SIG-M5 treated with dmso at 0.1 percent for 504 hours (cell line): Measurements from ENCODE around the gene GRAMD4.
"Not testable (repeated sequence)": the region's sequence is repeated elsewhere in the genome, so short reads cannot be mapped to it uniquely, and the experiment has no call there.

Experiments used
- DNase-seq: peaks from one replicate; lab custom pipeline; 2025; ENCODE audit not compliant: unreplicated experiment; lab: John Stamatoyannopoulos, UW

The GRAMD4 gene

DNA sequence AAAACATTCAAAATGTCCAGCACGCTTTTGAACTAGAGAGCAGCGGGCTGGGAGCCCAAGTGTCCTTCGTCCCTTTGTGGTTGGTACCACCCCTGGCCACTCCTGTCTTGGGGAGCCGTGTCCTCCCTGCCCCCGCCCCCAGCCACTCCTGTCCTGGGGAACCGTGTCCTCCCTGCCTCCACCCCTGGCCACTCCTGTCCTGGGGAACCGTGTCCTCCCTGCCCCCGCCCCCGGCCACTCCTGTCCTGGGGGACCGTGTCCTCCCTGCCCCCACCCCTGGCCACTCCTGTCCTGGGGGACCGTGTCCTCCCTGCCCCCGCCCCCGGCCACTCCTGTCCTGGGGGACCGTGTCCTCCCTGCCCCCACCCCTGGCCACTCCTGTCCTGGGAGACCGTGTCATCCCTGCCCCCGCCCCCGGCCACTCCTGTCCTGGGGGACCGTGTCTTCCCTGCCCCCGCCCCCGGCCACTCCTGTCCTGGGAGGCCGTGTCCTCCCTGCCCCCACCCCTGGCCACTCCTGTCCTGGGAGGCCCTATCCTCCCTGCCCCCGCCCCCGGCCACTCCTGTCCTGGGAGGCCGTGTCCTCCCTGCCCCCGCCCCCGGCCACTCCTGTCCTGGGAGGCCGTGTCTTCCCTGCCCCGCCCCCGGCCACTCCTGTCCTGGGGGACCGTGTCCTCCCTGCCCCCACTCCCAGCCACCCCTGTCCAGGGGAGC lies 14.9 kb downstream of the GRAMD4 start:
- DNase-seq = not testable (repeated sequence)

DNA sequence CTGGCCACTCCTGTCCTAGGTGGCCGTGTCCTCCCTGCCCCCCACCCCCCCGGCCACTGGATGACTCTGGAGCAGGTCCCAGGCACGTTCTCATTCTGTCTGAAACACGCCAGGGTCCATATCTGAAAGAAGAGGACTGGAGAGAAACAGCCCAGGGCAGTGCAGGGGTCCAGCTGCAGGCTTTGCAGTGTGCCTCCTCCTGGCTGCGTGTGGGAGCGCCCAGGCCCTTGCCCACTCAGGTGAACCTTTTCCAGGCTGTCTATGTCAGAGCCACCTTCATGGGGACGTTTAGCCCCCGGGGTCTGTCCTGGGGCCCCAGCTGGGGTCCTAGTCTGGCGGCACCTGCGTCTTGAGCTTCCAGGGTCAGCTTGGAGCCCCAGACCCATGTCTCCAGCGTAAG lies 15.6 kb downstream of the GRAMD4 start:
- DNase-seq = no peak

DNA sequence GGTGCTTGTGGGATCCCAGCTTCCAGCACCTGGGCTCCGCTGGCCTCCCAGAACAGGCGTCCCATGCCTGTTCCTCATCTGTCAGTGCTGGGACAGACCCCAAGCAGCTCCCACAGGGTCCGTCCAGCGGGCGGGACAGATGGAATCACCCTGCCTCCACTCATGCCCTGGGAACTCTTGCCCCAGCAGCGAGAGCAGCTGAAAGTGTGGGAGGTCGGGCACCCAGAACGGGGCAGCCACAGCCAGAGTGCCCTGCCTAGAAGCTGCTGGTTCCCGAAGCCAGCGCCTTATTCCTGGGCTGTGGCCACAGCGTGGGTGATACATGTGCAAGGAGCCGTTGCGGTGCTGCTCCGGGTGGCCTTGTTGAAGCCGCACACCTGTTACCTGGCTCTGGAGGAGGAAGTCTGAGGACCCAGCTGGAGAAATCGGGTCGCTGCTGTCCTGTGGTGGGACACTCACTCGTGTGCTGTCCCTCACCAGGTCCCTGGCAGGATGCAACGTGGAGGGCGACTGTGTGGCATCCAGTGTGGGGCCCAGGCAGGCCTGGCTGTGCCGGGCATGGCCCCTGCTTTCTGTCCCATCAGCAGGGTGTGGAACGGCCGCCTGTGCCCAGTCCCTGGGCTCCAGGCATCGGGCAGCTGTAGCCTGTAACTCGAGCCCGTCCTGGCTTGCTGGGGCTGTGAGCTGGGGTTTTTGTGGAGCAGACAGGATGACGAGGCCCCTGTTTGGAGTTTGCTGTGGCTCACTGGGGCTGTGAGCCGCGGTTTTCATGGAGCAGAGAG lies 16.2 kb downstream of the GRAMD4 start:
- DNase-seq = no peak

DNA sequence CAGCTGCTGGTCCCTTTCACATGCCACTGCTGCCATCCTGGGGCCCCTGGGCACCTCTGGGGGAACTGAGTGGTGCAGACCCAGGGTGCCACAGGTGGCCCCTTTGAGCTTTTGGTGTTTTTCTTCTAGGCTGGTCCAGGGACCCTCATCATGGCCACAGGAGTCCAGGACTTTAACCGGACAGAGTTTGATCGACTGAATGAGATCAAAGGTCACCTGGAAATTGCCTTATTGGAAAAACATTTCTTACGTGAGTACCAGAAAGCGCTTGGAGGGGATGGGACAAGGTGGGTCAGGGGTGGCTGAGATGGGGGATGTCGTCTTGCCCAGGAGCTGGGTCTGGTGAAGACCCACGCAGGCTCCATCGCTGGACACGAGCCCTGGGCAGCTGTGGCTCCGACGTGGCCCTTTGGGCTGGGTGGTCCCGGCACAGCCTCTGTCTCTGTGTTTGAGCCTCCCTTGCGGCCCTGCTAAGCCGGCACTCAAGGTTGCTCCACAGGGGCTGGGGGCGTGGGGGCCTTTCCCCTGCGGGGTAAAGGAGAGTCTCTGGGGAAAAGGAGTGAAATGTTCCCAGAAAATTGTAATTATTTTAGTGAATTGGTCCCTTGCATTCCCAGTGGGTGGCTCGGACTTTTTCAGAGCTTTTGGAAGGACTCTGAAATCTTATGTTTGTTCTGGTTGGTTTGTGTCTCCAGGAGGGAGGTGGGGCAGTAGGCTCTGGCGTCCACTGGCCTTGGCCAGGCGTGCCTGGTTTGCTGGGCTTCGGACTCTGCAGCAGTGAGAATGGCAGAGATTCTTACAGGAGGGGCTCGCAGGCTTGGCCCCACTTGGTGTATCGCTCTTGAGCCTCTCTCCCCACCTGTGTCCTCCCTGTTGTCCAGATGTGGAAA lies 17.8 kb downstream of the GRAMD4 start:
- no peak for DNase-seq

DNA sequence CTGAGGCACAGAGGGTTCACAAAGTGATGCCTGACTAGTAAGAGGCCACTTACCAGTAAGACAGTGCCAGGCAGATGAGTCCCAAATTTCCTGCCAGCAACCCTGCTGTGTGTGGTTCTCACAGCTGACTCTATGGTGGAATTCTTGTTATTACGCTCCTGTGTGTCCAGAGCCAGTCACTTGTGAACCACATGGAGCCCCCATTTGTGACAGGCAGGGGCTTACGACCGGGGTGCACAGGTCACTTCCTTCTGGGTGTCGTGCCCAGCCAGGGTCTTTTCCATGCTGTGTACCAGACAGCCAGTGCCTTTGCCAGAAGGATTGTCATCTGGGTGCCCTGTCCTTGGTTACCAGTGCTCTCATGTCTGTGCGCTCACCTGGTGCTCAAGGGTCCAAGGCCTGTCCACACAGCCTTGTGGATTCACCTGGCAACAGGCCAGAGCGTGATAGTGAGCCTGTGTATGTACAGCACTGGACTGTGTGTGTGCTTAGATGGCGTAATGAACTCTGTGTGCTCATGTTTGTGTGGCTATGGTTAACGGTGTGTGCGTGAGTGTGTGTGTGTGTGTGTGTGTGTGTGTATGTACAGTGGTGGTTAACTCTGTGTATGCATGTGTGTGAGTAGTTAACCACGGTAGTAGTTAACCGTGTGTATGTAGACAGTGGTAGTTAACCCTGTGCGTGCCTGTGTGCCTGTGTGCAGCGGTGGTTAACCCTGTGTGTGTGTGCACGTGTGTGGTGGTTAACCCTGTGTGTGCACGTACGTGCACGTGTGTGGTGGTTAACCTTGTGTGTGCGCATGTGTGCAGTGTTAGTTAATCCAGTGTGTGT lies 18.6 kb downstream of the GRAMD4 start:
- DNase-seq = no peak

DNA sequence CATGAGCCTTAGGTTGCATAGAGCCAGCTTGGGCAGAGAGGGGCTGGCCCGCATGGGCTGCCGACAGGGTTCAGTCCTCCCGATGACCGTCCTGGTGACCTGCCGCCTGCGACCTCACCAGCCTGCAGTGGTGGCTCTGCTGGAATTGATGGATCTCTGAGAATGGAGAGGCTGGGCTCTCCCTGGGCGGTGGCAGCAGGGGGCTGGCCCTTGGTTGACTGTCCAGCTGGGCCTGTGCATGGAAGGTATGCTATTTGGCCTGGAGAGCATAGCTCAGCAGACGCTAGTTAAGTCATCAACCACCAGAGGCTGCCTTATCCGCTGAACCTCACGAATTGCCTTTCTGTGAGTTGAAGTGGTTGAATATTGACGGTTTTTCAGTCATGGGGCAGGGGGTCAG lies 19.7 kb downstream of the GRAMD4 start:
- no peak for DNase-seq

DNA sequence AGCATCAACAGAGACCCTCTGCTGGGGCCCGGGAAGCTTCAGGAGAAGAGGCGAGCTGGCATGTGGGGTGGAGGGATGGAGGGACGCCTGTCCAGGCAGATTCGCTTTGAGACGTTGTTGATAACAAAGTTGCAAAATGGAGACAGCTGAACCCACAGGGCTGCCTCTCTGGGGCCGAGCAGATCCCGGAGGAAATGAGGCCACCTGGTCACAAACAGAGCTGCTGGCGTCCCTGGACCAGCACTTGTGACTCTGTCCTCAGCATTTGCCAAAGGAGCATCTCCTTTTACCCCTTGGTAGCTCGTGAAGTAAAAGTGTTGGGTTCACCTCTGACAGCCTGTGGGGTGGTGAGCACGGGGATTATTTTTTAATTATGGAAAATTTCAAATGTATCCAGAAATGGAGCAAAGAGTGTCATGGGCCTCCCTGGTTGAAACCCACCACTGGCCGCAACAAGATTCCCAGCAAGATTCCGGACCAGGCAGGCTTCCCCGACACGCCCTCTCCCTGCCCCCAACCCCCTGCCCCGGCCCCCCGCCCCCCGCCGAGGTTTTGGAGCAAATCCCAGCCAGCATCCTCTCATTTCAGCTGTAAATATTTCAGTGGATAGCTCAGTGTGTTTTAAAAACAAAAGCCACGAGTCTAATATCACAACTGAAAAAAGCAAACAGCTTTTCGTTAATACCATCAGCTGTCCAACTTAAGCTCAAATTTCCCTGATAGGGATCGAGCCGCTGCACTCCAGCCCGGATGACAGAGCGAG lies 20.3 kb downstream of the GRAMD4 start:
- DNase-seq = no peak

DNA sequence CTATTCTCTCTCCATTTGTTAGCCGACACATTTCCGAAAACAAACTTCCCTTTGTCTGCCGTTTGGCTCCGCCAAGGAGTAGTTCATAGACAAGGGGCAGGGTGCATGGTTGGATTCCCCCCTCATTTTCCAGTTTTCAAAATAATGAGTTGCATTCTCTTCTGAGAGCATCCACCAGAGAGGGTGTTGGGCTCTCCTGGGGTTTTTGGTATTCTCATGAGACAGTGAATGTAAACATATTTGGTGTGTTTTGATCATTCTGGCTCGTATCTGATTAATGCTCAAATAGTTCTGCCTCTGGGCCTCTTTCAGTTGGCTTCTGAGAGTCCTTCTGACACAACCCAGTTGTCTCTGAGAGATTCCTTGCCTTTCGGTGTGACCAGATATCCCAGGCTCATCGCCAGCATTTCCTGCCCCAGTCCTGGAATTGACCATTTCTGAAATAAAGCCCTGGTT lies 21.7 kb downstream of the GRAMD4 start:
- no peak for DNase-seq

DNA sequence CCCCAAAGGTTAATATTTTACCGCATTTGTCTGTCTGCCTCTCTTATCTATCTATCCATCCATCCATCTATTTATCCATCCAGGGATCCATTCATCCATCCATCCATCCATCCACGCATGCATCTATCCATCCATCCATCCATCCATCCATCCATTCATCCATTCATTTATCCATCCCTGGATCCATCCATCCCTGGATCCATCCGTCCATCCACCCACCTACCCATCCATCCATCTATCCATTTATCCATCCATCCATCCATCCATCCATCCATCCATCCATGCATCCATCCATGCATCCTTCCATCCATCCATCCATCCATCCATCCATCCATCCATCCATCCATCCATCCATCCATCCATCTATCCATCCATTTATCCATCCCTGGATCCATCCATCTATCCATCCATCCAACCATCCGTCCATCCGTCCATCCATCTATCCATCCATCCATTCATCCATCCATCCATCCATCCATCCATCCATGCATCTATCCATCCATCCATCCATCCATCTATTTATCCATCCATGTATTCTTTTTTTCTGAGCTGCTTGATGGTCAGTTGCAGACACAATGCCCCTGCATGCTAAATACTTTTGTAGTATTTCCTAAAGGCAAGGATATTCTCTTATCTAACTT lies 22.8 kb downstream of the GRAMD4 start:
- DNase-seq = not testable (repeated sequence)

DNA sequence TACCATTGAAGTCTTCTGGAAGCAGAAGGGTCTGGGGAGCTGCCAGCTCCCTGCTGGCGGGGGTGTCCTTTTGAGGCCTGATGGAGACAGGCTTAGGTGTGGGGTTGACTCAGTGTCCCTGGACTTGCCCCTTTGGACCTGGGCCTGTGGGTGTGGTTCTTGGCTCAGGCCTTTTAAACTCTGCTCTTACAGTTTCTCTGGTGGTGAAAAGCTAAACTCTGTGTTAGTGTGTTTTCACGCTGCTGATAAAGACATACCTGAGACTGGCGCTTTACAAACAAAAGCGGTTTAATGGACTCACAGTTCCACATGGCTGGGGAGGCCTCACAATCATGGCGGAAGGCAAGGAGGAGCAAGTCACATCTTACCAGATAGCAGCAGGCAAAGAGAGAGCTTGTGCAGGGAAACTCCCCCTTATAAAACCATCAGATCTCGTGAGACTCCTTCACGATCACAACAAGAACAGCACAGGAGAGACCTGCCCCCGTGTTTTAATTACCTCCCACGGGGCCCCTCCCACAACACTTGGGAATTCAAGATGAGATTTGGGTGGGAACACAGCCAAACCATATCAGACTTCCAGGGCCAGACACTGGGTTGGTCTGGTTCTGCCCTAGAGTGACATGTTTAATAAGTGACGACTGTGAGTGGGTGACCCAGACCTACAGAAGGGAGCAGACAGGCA lies 26.5 kb downstream of the GRAMD4 start:
- no peak for DNase-seq

DNA sequence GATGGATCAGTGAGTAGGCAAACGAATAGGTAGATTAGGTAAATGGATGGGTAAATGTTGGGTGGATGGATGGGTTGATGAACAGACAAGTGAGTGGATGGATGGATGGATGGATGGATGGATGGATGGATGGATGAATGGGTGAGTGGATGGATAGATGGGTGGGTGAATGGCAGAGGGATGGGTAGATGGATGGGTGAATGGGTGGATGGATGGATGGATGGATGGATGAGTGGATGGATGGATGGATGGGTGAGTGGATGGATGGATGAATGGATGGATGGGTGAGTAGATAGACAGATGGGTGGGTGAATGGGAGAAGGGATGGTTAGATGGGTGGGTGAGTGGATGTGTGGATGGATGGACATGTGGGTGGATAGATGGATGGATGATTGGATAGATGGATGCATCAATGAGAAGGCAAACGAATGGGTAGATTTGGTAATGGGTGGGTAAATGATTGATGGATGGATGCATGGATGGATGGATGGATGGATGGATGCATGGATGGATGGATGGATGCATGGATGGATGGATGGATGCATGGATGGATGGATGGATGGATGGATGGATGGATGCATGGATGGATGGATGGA lies 28.1 kb downstream of the GRAMD4 start:
- not testable (repeated sequence) for DNase-seq

DNA sequence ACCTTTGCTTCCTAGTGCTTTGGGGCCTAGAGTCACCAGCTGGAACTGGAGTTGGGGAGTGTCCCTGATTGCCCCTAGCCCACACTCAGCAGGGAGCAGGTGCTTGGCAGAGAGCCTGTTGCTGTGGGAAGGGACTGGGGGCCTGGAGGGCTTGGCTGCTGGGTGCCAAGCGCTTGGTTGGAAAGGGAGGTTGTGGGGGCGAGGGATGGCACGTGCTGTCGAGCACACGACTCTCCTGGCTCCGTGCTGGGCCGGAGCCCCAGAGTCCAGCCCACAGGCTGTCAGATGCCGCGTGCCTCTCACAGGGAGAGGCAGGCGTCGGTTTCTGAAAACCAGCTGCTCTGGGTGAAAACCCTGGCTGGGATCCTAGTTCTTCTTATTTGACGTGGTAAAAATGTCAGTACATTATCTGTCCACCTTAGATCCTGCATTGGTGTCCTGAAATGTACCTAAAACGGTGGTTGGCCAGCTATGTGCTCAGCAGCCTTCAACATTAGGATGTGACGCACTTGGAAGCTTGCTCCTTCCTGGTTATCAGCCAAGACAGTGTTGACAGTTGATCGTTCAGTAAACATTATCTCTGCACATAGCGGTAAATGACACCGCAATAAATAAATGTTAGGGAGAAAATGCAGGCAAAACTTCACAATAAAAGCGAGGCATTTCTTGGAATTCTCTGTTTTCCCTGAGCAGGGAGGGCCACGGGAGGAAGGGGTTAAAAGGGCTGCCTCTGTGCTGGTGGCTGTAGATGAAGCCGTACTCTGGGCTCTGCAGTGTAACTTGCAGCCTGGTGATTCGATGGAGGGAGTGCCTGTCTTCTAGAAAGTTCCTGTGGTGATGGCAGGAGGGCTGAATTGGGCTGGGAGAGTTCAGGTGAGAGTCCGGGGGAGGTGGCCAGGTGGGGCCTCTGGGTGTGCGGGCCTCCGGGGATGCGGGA lies 29.2 kb downstream of the GRAMD4 start:
- DNase-seq = no peak

DNA sequence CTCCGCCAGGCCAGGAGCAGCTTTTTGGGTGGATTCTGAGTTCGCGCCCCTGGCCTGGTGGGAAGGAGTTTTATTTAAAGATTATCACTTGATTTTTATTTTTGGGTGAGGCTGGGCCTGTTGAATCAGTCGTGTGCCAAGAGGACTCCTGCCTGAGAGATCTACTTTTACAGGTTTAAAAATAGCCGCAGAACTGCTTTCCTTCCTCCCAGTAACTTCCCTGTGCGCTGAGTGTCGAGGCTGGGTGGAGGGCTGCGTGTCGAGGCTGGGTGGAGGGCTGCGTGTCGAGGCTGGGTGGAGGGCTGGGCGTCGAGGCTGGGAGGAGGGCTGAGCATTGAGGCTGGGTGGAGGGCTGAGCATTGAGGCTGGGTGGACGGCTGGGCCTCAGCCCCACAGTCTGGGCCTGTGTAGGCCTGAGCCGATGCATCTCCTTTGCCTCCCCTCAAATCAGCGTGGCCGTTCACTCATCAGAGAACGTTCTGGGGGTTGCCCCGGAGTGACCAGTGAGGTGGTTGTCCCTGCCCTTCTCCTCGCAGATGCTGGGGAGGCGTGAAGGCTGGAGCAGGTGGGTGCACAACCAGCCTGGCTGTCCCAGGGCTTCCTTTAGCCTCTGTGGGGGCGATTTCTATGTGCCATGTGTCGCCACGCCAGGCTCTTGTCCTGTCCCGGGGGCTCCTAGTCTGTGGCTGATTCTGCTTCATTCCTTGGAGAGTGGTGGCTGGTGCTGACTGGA lies 30.1 kb downstream of the GRAMD4 start:
- no peak for DNase-seq

DNA sequence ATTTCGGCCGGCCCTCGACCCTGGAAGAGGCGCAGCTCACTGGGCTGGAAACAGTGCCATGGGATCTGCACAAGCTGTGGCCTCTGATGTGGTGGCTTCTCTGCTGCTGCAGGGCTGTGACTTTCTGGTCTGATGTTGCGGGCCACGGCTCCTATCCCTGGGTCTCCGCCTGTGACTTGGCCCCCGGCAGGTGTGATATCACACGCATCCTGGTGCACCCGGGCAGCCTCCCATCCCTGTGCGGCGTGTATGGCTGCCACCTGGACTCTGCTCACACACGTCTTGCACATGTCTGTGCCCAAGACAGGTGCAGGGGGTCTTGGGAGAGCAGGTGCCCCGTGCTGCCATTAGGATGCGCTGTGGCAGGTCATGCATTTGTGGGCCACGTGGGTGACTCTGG lies 31.1 kb downstream of the GRAMD4 start:
- no peak for DNase-seq

DNA sequence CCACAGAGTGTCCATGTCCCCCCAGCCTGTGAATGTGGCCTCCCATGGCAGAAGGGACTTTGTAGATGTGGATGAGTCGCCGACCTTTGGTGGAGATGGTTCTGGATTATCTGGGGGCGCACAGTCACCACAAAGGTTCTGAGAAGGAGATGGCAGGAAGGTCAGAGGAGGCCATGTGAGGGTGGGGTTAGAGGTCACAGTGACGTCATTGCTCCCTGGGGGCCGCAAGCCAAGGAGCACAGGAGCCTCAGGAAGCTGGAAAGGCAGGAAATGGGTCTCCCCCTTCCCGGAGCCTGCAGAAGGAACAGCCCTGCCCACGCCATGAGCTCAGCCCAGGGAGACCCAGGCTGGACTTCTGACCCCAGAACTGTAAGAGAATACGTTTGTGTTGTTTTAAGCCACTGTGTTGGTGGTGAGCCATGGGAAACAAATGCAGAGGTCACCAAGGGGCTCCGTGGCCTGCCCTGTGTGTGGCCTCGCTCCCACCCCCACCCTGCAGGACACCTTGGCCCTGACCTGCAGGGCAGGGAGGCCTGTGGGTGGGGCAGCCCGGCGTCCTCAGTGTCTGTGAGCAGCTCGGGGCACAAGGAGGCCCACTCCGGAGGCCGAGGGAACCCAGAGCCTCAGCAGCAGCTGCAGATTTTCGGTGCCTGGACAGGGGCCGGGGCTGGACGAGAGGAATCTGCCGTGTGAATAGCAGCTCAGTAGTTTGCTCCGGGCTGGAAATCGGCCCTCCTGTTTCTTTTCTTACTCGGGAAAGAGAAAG lies 32.1 kb downstream of the GRAMD4 start:
- DNase-seq = no peak

DNA sequence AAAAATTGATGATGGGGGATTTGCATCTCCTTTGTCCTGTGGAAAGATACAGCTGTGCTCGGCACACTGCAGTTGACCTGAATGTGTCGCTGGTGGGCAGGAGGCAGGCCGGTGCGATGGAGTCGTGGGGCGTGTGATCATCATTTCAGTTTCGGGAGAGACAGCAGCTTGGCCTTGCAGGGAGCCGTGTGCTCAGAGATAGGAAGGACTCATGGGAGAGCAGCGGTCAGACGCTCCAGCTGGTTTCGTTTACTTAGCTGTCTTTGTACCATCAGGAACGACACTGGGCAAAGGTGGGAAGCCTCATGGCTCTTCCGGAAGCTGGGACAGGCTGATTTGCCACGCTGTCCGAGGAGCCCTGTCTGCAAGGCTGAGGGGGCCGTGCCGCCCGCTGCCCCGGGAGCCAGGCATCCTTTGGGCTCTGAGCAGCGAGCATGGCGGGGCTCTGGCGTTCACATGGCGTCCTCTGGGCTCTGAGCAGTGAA lies 32.7 kb downstream of the GRAMD4 start:
- DNase-seq = no peak
